Right lobe of liver (tissue), 4 donors: Measurements from ENCODE around the gene ZNF91.

Experiments
- POLR2A ChIP-seq: fragments of 450-650 bp; IDR thresholded peaks from one replicate; pipeline ENCODE4 v1.6.1; 2017; ENCODE audit warnings: antibody characterized with exemption, mild to moderate bottlenecking
- TF ChIP-seq, protein P1 (sequence below), 4 donors: fragments of 200-600 bp in 3 of 4; fragments of 450-650 bp in 1 of 4; IDR thresholded peaks; one replicate each; pipeline versions ENCODE4 v1.5.1 to v1.8.0; 2016 to 2022; ENCODE audit warnings: antibody characterized with exemption in 4 of 4, mild to moderate bottlenecking in 2 of 4
- donor health status: DM: no; HTN: no; CAD: no.
- donor health status: DM: no; HTN: no; CAD: no.
- donor health status: DM: no; HTN: yes; CAD: no.

DNA sequence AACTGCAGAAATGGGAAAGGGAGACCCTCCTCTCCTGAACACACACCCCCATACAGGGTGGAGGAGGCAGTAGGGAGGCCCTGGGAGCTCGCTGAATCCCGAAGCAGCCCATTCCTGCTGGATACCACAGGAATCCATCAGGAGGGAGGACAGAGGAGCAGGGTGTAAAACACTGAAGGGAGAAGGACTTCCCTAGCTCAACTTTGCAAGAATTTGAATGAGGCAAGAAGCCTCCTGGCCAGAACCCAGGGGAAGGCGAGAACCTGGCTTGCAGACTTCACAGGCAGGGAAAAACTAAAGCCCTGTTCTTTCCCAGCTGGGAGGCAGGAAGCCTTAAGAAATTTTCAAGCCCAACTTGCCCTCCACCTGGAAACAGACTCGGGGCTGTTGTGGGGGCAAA lies 43.5 kb downstream of the ZNF91 start:
- TF ChIP-seq, protein P1, sequence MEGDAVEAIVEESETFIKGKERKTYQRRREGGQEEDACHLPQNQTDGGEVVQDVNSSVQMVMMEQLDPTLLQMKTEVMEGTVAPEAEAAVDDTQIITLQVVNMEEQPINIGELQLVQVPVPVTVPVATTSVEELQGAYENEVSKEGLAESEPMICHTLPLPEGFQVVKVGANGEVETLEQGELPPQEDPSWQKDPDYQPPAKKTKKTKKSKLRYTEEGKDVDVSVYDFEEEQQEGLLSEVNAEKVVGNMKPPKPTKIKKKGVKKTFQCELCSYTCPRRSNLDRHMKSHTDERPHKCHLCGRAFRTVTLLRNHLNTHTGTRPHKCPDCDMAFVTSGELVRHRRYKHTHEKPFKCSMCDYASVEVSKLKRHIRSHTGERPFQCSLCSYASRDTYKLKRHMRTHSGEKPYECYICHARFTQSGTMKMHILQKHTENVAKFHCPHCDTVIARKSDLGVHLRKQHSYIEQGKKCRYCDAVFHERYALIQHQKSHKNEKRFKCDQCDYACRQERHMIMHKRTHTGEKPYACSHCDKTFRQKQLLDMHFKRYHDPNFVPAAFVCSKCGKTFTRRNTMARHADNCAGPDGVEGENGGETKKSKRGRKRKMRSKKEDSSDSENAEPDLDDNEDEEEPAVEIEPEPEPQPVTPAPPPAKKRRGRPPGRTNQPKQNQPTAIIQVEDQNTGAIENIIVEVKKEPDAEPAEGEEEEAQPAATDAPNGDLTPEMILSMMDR (IDR thresholded peaks at IDR 0.05): no peak
- TF ChIP-seq POLR2A: no peak
